Endodermal cell (in vitro differentiated cells): ENCODE results near the gene SELENON. TPM values are rescaled to one million over a fixed set of nuclear protein-coding genes. Genes with fewer than 3 reads are reported as not detected.

Experiments used
- DNase-seq: peaks from one replicate; pipeline ENCODE4 v3.0.0-alpha.2; 2017
- H3K27ac ChIP-seq: 2 replicates; pipeline ENCODE4 v1.5.1; 2013; ENCODE audit warnings: mild to moderate bottlenecking, low read depth, low read length, moderate library complexity
- H3K27me3 ChIP-seq: 2 replicates; pipeline ENCODE4 v1.6.1; 2013; ENCODE audit warnings: mild to moderate bottlenecking, low read length, moderate library complexity; ENCODE audit not compliant: insufficient read depth, control insufficient read depth, poor library complexity, severe bottlenecking
- H3K36me3 ChIP-seq: 2 replicates; pipeline ENCODE4 v1.7.0; 2013; ENCODE audit warnings: mild to moderate bottlenecking, low read length, moderate library complexity; ENCODE audit not compliant: control insufficient read depth, insufficient read depth
- H3K4me1 ChIP-seq: one replicate; pipeline ENCODE4 v1.7.0; 2013; ENCODE audit warnings: low read length; ENCODE audit not compliant: control insufficient read depth, insufficient read depth
- H3K4me3 ChIP-seq: 2 replicates; pipeline ENCODE4 v1.5.1; 2013; ENCODE audit warnings: mild to moderate bottlenecking, low read length, moderate library complexity
- H3K9ac ChIP-seq: 2 replicates; pipeline ENCODE4 v1.6.1; 2013; ENCODE audit warnings: mild to moderate bottlenecking, low read length, moderate library complexity; ENCODE audit not compliant: poor library complexity, severe bottlenecking; ENCODE audit errors: extremely low read depth
- H3K9me3 ChIP-seq: 2 replicates; pipeline ENCODE4 v1.6.1; 2013; ENCODE audit warnings: mild to moderate bottlenecking, low read length, moderate library complexity; ENCODE audit not compliant: control insufficient read depth
- H3K27ac Mint-ChIP-seq: 2 replicates; pipeline ENCODE4 v1.8.0; 2020; ENCODE audit warnings: mixed read lengths
- H3K27me3 Mint-ChIP-seq: 2 replicates; pipeline ENCODE4 v1.8.0; 2021; ENCODE audit warnings: mild to moderate bottlenecking, mixed read lengths; ENCODE audit not compliant: insufficient read depth
- H3K36me3 Mint-ChIP-seq: 2 replicates; pipeline ENCODE4 v1.8.0; 2020; ENCODE audit warnings: low read depth, mixed read lengths
- H3K4me1 Mint-ChIP-seq: 2 replicates; pipeline ENCODE4 v1.8.0; 2020; ENCODE audit warnings: mixed read lengths
- H3K4me3 Mint-ChIP-seq: 2 replicates; pipeline ENCODE4 v1.8.0; 2020; ENCODE audit warnings: mild to moderate bottlenecking, moderate library complexity, mixed read lengths
- H3K9me3 Mint-ChIP-seq: 2 replicates; pipeline ENCODE4 v1.8.0; 2020; ENCODE audit warnings: mild to moderate bottlenecking, mixed read lengths
- WGBS, 2 experiments: methylation state at CpG; one replicate each; pipeline versions ENCODE4 v1.1.5 to v1.1.7; 2013; ENCODE audit warnings: missing lambda C conversion rate in 2 of 2, mixed read lengths in 1 of 2; ENCODE audit not compliant: insufficient coverage in 1 of 2, insufficient read length in 1 of 2; 5-methylcytosine and 5-hydroxymethylcytosine counted together
- total RNA-seq, 2 donors: library from RNA; stranded (reverse); fragmentation: NEBNext Ultra II Directional in 1 of 2; extraction: Animal tissue kit (Norgen Biotek cat#: 25700) in 1 of 2; gene quantifications; 2 replicates in 1 of 2; 3 replicates in 1 of 2; pipeline ENCODE4 v1.2.1, GENCODE V29; 2021
- TF ChIP-seq, protein P1 (sequence below): fragments of 200-600 bp; sonication (generic); conservative IDR thresholded peaks from 2 replicates; pipeline ENCODE4 v1.5.0; 2021; ENCODE audit warnings: antibody characterized with exemption, mild to moderate bottlenecking

The SELENON gene
- total RNA-seq, 2 donors from 2014 or later: 91.2 to 93.3 TPM

DNA sequence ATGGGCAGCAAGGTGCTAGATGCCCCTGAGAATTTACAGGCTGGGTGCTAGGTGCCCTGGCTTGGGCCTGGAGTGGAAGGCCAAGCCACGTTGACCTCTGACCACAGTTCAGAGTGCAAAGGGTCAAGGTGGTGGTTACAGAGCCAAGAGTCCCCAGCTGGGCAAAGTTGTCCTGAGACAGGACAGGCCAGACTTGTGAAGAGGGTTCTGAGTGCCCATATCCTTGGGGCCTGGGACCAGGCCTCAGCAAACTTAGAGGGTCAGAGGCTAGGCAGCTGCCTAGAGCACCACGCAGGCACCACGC lies 18.9 kb upstream of the SELENON start:
- no peaks in the 10 kb centered on the region for H3K36me3 Mint-ChIP-seq
- H3K4me1 Mint-ChIP-seq: peaks cover 21% of the 10 kb centered on the region
- no peaks in the 10 kb centered on the region for H3K9me3 Mint-ChIP-seq
- DNase-seq: no peak
- H3K4me3 ChIP-seq: no peak overlapping the region
- H3K36me3 ChIP-seq: no peaks in the 10 kb centered on the region
- no peak overlapping the region for H3K27ac Mint-ChIP-seq
- H3K27me3 Mint-ChIP-seq: no peaks in the 10 kb centered on the region
- TF ChIP-seq, protein P1, sequence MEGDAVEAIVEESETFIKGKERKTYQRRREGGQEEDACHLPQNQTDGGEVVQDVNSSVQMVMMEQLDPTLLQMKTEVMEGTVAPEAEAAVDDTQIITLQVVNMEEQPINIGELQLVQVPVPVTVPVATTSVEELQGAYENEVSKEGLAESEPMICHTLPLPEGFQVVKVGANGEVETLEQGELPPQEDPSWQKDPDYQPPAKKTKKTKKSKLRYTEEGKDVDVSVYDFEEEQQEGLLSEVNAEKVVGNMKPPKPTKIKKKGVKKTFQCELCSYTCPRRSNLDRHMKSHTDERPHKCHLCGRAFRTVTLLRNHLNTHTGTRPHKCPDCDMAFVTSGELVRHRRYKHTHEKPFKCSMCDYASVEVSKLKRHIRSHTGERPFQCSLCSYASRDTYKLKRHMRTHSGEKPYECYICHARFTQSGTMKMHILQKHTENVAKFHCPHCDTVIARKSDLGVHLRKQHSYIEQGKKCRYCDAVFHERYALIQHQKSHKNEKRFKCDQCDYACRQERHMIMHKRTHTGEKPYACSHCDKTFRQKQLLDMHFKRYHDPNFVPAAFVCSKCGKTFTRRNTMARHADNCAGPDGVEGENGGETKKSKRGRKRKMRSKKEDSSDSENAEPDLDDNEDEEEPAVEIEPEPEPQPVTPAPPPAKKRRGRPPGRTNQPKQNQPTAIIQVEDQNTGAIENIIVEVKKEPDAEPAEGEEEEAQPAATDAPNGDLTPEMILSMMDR: no peak
- 87 to 100% methylated on average over 1 to 3 of the region's 3 CpGs for WGBS, 2 experiments
- peaks cover 5% of the 10 kb centered on the region for H3K4me1 ChIP-seq
- no peak overlapping the region for H3K9ac ChIP-seq
- no peaks in the 10 kb centered on the region for H3K27me3 ChIP-seq
- H3K4me3 Mint-ChIP-seq: no peak overlapping the region
- H3K9me3 ChIP-seq: no peaks in the 10 kb centered on the region
- H3K27ac ChIP-seq: no peak overlapping the region

DNA sequence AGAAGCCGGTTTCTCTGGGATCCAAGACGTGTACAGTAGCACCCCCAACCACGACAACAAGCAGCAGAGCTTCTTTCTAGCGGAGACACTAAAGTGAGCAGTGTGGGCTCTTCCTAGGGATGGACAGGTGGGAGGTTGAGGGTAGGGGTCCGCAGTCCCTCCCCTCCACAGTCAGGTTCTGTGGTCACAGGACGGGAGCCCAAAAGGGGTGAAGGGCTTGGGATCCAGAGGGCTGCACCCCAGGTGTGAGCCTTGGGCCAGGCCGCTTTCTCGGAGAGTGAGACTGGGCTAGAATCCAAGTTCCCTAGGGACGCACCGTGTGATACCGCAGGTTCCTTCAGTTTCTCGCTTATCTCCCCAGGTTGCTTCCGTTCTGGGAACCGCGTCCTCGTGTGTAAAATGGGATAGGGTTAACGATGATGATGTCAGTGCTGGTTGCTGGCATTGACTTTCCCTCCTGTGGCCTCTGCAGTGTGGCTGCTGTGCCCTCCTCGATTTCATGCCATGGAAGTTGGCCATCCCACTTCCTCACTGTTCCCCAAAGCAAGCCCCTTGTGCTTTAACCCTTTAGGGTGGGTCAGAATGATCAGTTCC lies 17.3 kb upstream of the SELENON start:
- Histone ChIP-seq H3K36me3 (no peaks in the 10 kb centered on the region), H3K27me3 (no peaks in the 10 kb centered on the region), H3K27ac (no peak overlapping the region), H3K9me3 (no peaks in the 10 kb centered on the region), H3K4me3 (no peak overlapping the region), H3K9ac (no peak overlapping the region), H3K4me1 (peaks cover 5% of the 10 kb centered on the region)
- H3K9me3 Mint-ChIP-seq: no peaks in the 10 kb centered on the region
- no peak for DNase-seq
- 87 to 91% methylated on average over 6 to 18 of the region's 18 CpGs for WGBS, 2 experiments
- H3K27ac Mint-ChIP-seq: no peak overlapping the region
- no peaks in the 10 kb centered on the region for H3K36me3 Mint-ChIP-seq
- TF ChIP-seq, protein P1: no peak
- no peak overlapping the region for H3K4me3 Mint-ChIP-seq
- no peaks in the 10 kb centered on the region for H3K27me3 Mint-ChIP-seq
- peaks cover 21% of the 10 kb centered on the region for H3K4me1 Mint-ChIP-seq

DNA sequence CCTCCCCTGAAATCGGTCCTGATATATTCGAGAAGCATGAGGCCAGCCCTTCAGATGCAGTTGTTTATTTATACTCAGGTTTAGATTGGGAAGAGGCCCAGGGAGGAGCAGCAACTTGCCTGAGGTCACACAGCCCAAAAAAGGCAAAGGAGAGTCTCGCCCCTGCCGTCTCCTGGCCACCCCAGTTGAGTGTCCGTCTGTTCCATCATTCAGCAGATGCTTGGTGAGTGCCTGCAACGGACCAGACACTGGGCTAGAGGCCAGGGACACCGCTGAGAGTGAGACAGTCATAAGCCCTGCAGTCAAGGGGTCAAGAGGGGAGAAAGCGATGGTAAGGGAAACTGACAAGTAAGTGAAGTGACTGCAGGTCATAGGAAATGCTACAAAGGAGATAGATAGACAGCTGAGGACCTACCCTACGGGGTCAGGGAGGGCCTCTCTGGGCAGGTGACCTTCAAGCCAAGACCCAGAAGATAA lies 15.4 kb upstream of the SELENON start:
- Mint-ChIP-seq H3K9me3 (no peaks in the 10 kb centered on the region), H3K27ac (no peak overlapping the region), H3K4me3 (no peak overlapping the region), H3K27me3 (no peaks in the 10 kb centered on the region), H3K4me1 (peaks cover 16% of the 10 kb centered on the region), H3K36me3 (no peaks in the 10 kb centered on the region)
- Histone ChIP-seq H3K27me3 (no peaks in the 10 kb centered on the region), H3K4me3 (no peak overlapping the region), H3K9ac (no peak overlapping the region), H3K36me3 (no peaks in the 10 kb centered on the region), H3K9me3 (no peaks in the 10 kb centered on the region), H3K27ac (no peak overlapping the region), H3K4me1 (peaks cover 5% of the 10 kb centered on the region)
- DNase-seq: no peak
- TF ChIP-seq, protein P1: no peak
- WGBS, 2 experiments: 75 to 90% methylated on average over 9 of the region's 9 CpGs
